ENCODE results near the gene ZNF821.

GRCh38 chr16:71878911-71879310 lies 5.1 kb downstream of the ZNF821 start:
- TF ChIP-seq CTCF (IDR thresholded peaks at IDR 0.05) (no peak), POLR2A (IDR thresholded peaks at IDR 0.05) (no peak), POLR2AphosphoS5 (IDR thresholded peaks at IDR 0.05; ENCODE audit: insufficient read depth in 1 of 2, low read depth in 1 of 2) (no peak)

Measured in vagina (tissue), 2 donors.